Measurements from ENCODE around the gene UBE2D2.
"Not testable (repeated sequence)": the region's sequence is repeated elsewhere in the genome, so short reads cannot be mapped to it uniquely, and the experiment has no call there.

UBE2D2 gene

GRCh38 chr5:139523635-139524445 lies 37.3 kb upstream of the UBE2D2 start:
- H3K4me1 ChIP-seq (ENCODE audit: control insufficient read depth in 2 of 2, insufficient read depth in 1 of 2, low read depth in 1 of 2, low read length in 2 of 2): peaks cover 9 to 10% of the 10 kb centered on the region in 2 donors
- H2AK5ac ChIP-seq (ENCODE audit: low read depth, low read length): no peak overlapping the region
- no peak overlapping the region for H3K14ac ChIP-seq (ENCODE audit: low read length)
- H3K23ac ChIP-seq (ENCODE audit: low read depth, low read length, poor library complexity): no peak overlapping the region
- H2BK120ac ChIP-seq (ENCODE audit: low read depth, low read length): no peak overlapping the region
- H3K9me3 ChIP-seq (replicated peaks in 1 of 2; ENCODE audit: control insufficient read depth in 2 of 2, insufficient read depth in 1 of 2, low read depth in 1 of 2, low read length in 2 of 2): no peaks in the 10 kb centered on the region
- no peak overlapping the region for H3K4ac ChIP-seq (ENCODE audit: low read length)
- H3K9ac ChIP-seq (ENCODE audit: low read depth, low read length, poor library complexity): no peak overlapping the region
- no peaks in the 10 kb centered on the region for H3K79me1 ChIP-seq (ENCODE audit: low read depth, low read length)
- H3K4me3 ChIP-seq (ENCODE audit: low read length in 2 of 2): no peak overlapping the region
- no peak overlapping the region for H2BK5ac ChIP-seq (ENCODE audit: low read length)
- no CpG with 5 or more reads among the region's 10 CpGs for whole genome bisulfite sequencing, 2 donors (ENCODE audit: extremely low coverage in 2 of 2, insufficient read length in 2 of 2, insufficient replicate concordance in 1 of 2)
- peak overlapping the region; percentile 44 for H3K18ac ChIP-seq (ENCODE audit: low read length)
- no peak overlapping the region for H3K4me2 ChIP-seq (ENCODE audit: insufficient read depth, low read length, poor library complexity, severe bottlenecking)
- H3K27ac ChIP-seq (replicated peaks; ENCODE audit: low read length): no peak overlapping the region
- no peak overlapping the region for H2BK15ac ChIP-seq (ENCODE audit: low read length)
- DNase-seq (ENCODE audit: low spot score): no peak
- H3K36me3 ChIP-seq (replicated peaks in 1 of 2; ENCODE audit: control insufficient read depth in 2 of 2, insufficient read depth in 2 of 2, low read length in 2 of 2): no peaks in the 10 kb centered on the region
- no peak overlapping the region for H2BK12ac ChIP-seq (ENCODE audit: low read length)
- peak overlapping the region; percentile 56 for H2AFZ ChIP-seq (ENCODE audit: low read length)
- no peak overlapping the region for H4K91ac ChIP-seq (ENCODE audit: low read depth, low read length, poor library complexity)
- no peaks in the 10 kb centered on the region for H3K27me3 ChIP-seq (ENCODE audit: control insufficient read depth in 3 of 3, insufficient read depth in 3 of 3, low read depth in 1 of 3, low read length in 3 of 3)
- no peak overlapping the region for H4K8ac ChIP-seq (ENCODE audit: low read depth, low read length)

- no peak overlapping the region for H3K4me3 ChIP-seq (ENCODE audit: low read length in 2 of 2)
- peak overlapping the region; percentile 56 for H2AFZ ChIP-seq (ENCODE audit: low read length)
- no peak overlapping the region for H3K18ac ChIP-seq (ENCODE audit: low read length)
- DNase-seq (ENCODE audit: low spot score): no peak
- no peak overlapping the region for H2BK120ac ChIP-seq (ENCODE audit: low read depth, low read length)
- H3K4me2 ChIP-seq (ENCODE audit: insufficient read depth, low read length, poor library complexity, severe bottlenecking): no peak overlapping the region
- H3K9ac ChIP-seq (ENCODE audit: low read depth, low read length, poor library complexity): no peak overlapping the region
- H2BK12ac ChIP-seq (ENCODE audit: low read length): no peak overlapping the region
- no CpG with 5 or more reads among the region's 4 CpGs for WGBS, 2 donors (ENCODE audit: extremely low coverage in 2 of 2, insufficient read length in 2 of 2, insufficient replicate concordance in 1 of 2)
- H3K9me3 ChIP-seq (replicated peaks in 1 of 2; ENCODE audit: control insufficient read depth in 2 of 2, insufficient read depth in 1 of 2, low read depth in 1 of 2, low read length in 2 of 2): no peaks in the 10 kb centered on the region
- H3K23ac ChIP-seq (ENCODE audit: low read depth, low read length, poor library complexity): no peak overlapping the region
- no peak overlapping the region for H4K8ac ChIP-seq (ENCODE audit: low read depth, low read length)
- no peak overlapping the region for H3K14ac ChIP-seq (ENCODE audit: low read length)
- no peak overlapping the region for H2BK15ac ChIP-seq (ENCODE audit: low read length)
- H3K36me3 ChIP-seq (replicated peaks in 1 of 2; ENCODE audit: control insufficient read depth in 2 of 2, insufficient read depth in 2 of 2, low read length in 2 of 2): no peaks in the 10 kb centered on the region
- no peaks in the 10 kb centered on the region for H3K27me3 ChIP-seq (ENCODE audit: control insufficient read depth in 3 of 3, insufficient read depth in 3 of 3, low read depth in 1 of 3, low read length in 3 of 3)
- H3K4ac ChIP-seq (ENCODE audit: low read length): no peak overlapping the region
- H3K79me1 ChIP-seq (ENCODE audit: low read depth, low read length): no peaks in the 10 kb centered on the region
- no peak overlapping the region for H2AK5ac ChIP-seq (ENCODE audit: low read depth, low read length)
- no peak overlapping the region for H2BK5ac ChIP-seq (ENCODE audit: low read length)
- no peak overlapping the region for H4K91ac ChIP-seq (ENCODE audit: low read depth, low read length, poor library complexity)
- H3K27ac ChIP-seq (replicated peaks; ENCODE audit: low read length): no peak overlapping the region
- peaks cover 9% of the 10 kb centered on the region in 2 donors for H3K4me1 ChIP-seq (ENCODE audit: control insufficient read depth in 2 of 2, insufficient read depth in 1 of 2, low read depth in 1 of 2, low read length in 2 of 2)
Observed at GRCh38 chr5:139524446-139524845, 36.7 kb upstream of the UBE2D2 start.

- peak overlapping the region; percentile 88 for H2AFZ ChIP-seq (ENCODE audit: low read length)
- H3K9ac ChIP-seq (ENCODE audit: low read depth, low read length, poor library complexity): no peak overlapping the region
- DNase-seq (ENCODE audit: low spot score): no peak
- no peak overlapping the region for H4K8ac ChIP-seq (ENCODE audit: low read depth, low read length)
- no peak overlapping the region for H2BK15ac ChIP-seq (ENCODE audit: low read length)
- H3K4me2 ChIP-seq (ENCODE audit: insufficient read depth, low read length, poor library complexity, severe bottlenecking): no peak overlapping the region
- H3K9me3 ChIP-seq (replicated peaks in 1 of 2; ENCODE audit: control insufficient read depth in 2 of 2, insufficient read depth in 1 of 2, low read depth in 1 of 2, low read length in 2 of 2): no peaks in the 10 kb centered on the region
- no peak overlapping the region for H3K14ac ChIP-seq (ENCODE audit: low read length)
- H3K18ac ChIP-seq (ENCODE audit: low read length): no peak overlapping the region
- H2BK5ac ChIP-seq (ENCODE audit: low read length): no peak overlapping the region
- H4K91ac ChIP-seq (ENCODE audit: low read depth, low read length, poor library complexity): no peak overlapping the region
- H3K4me3 ChIP-seq (ENCODE audit: low read length in 2 of 2): no peak overlapping the region
- H3K27ac ChIP-seq (replicated peaks; ENCODE audit: low read length): no peak overlapping the region
- no CpG with 5 or more reads among the region's 2 CpGs for WGBS, 2 donors (ENCODE audit: extremely low coverage in 2 of 2, insufficient read length in 2 of 2, insufficient replicate concordance in 1 of 2)
- H2BK120ac ChIP-seq (ENCODE audit: low read depth, low read length): no peak overlapping the region
- no peaks in the 10 kb centered on the region for H3K36me3 ChIP-seq (replicated peaks in 1 of 2; ENCODE audit: control insufficient read depth in 2 of 2, insufficient read depth in 2 of 2, low read length in 2 of 2)
- peaks cover 9% of the 10 kb centered on the region in 2 donors for H3K4me1 ChIP-seq (ENCODE audit: control insufficient read depth in 2 of 2, insufficient read depth in 1 of 2, low read depth in 1 of 2, low read length in 2 of 2)
- H3K27me3 ChIP-seq (ENCODE audit: control insufficient read depth in 3 of 3, insufficient read depth in 3 of 3, low read depth in 1 of 3, low read length in 3 of 3): no peaks in the 10 kb centered on the region
- H3K79me1 ChIP-seq (ENCODE audit: low read depth, low read length): no peaks in the 10 kb centered on the region
- no peak overlapping the region for H3K23ac ChIP-seq (ENCODE audit: low read depth, low read length, poor library complexity)
- H3K4ac ChIP-seq (ENCODE audit: low read length): no peak overlapping the region
- H2AK5ac ChIP-seq (ENCODE audit: low read depth, low read length): no peak overlapping the region
- H2BK12ac ChIP-seq (ENCODE audit: low read length): no peak overlapping the region
Observed at GRCh38 chr5:139524940-139525585, 36.1 kb upstream of the UBE2D2 start.

- not testable (repeated sequence) for H3K36me3 ChIP-seq (replicated peaks in 1 of 2; ENCODE audit: control insufficient read depth in 2 of 2, insufficient read depth in 2 of 2, low read length in 2 of 2); H2AK5ac ChIP-seq (ENCODE audit: low read depth, low read length); H3K79me1 ChIP-seq (ENCODE audit: low read depth, low read length); H2BK120ac ChIP-seq (ENCODE audit: low read depth, low read length); H3K14ac ChIP-seq (ENCODE audit: low read length); H4K8ac ChIP-seq (ENCODE audit: low read depth, low read length); H3K27me3 ChIP-seq (ENCODE audit: control insufficient read depth in 3 of 3, insufficient read depth in 3 of 3, low read depth in 1 of 3, low read length in 3 of 3); H3K4ac ChIP-seq (ENCODE audit: low read length); H3K4me2 ChIP-seq (ENCODE audit: insufficient read depth, low read length, poor library complexity, severe bottlenecking); H3K9me3 ChIP-seq (replicated peaks in 1 of 2; ENCODE audit: control insufficient read depth in 2 of 2, insufficient read depth in 1 of 2, low read depth in 1 of 2, low read length in 2 of 2); H3K18ac ChIP-seq (ENCODE audit: low read length); H3K23ac ChIP-seq (ENCODE audit: low read depth, low read length, poor library complexity); H3K9ac ChIP-seq (ENCODE audit: low read depth, low read length, poor library complexity); H3K27ac ChIP-seq (replicated peaks; ENCODE audit: low read length); DNase-seq (ENCODE audit: low spot score); H4K91ac ChIP-seq (ENCODE audit: low read depth, low read length, poor library complexity); H2BK12ac ChIP-seq (ENCODE audit: low read length); H3K4me1 ChIP-seq (ENCODE audit: control insufficient read depth in 2 of 2, insufficient read depth in 1 of 2, low read depth in 1 of 2, low read length in 2 of 2); H2BK5ac ChIP-seq (ENCODE audit: low read length); H2BK15ac ChIP-seq (ENCODE audit: low read length)
- Histone ChIP-seq H3K4me3 (ENCODE audit: low read length in 2 of 2) (peak overlapping the region in 1 of 2 donors; percentile 36), H2AFZ (ENCODE audit: low read length) (peak overlapping the region; percentile 88)
- no CpG with 5 or more reads among the region's 12 CpGs for WGBS, 2 donors (ENCODE audit: extremely low coverage in 2 of 2, insufficient read length in 2 of 2, insufficient replicate concordance in 1 of 2)
Observed at GRCh38 chr5:139525586-139526308, 35.4 kb upstream of the UBE2D2 start.

Measured in neuronal stem cell (in vitro differentiated cells).